Measurements from ENCODE around the gene SELP.

Gene SELP

GRCh38 chr1:169572187-169572586 lies 57.7 kb downstream of the SELP start:
- DNase-seq, result no peak

- DNase-seq, result no peak
Measured at GRCh38 chr1:169571450-169571849, 58.5 kb downstream of the SELP start.

- no peak for DNase-seq
Measured at GRCh38 chr1:169570172-169570574, 59.8 kb downstream of the SELP start.

GRCh38 chr1:169568497-169568896 lies 61.4 kb downstream of the SELP start:
- DNase-seq, result no peak

- no peak for DNase-seq
Measured at GRCh38 chr1:169565335-169566271, 64.3 kb downstream of the SELP start.

- no peak for DNase-seq
Measured at GRCh38 chr1:169563650-169564049, 66.3 kb downstream of the SELP start.

GRCh38 chr1:169563019-169563615 lies 66.8 kb downstream of the SELP start:
- DNase-seq, result no peak

- no peak for DNase-seq
Measured at GRCh38 chr1:169561692-169562091, 68.2 kb downstream of the SELP start.

GRCh38 chr1:169557131-169557530 lies 72.8 kb downstream of the SELP start:
- no peak for DNase-seq

GRCh38 chr1:169550294-169550693 lies 79.6 kb downstream of the SELP start:
- DNase-seq, result peak; percentile 19

- DNase-seq, result no peak
Measured at GRCh38 chr1:169548282-169548681, 81.6 kb downstream of the SELP start.

GRCh38 chr1:169546087-169546995 lies 83.6 kb downstream of the SELP start:
- DNase-seq, result peak; percentile 33

GRCh38 chr1:169545472-169545871 lies 84.5 kb downstream of the SELP start:
- no peak for DNase-seq

GRCh38 chr1:169538998-169539871 lies 90.7 kb downstream of the SELP start:
- DNase-seq, result no peak
